HEK293 (cell line): ENCODE measurements around the gene CDH7.

ENCODE experiments used
- CTCF ChIA-PET: fragments of 350-600 bp; formaldehyde crosslinking; extraction: SDS; loops from one replicate; lab custom pipeline; 2021; ENCODE audit warnings: antibody characterized with exemption; lab: Yijun Ruan, JAX
- POLR2A ChIA-PET: fragments of 300-600 bp; formaldehyde crosslinking; extraction: SDS; loops from one replicate; lab custom pipeline; 2020; ENCODE audit warnings: antibody characterized with exemption, inconsistent platforms; lab: Yijun Ruan, JAX
- H3K27ac ChIP-seq: fragments of 200-500 bp; sonication (Bioruptor generic); 2 replicates; pipeline ENCODE4 v1.5.1; 2014; ENCODE audit warnings: low read depth, low read length, control low read depth, inconsistent platforms; ENCODE audit errors: extremely low read depth
- H3K36me3 ChIP-seq, 2 experiments: fragments of 200-500 bp in 1 of 2; sonication (Bioruptor generic) in 1 of 2; 1 replicate in 1 of 2; 2 replicates in 1 of 2; pipeline ENCODE4 v1.5.1; 2014 to 2017; ENCODE audit warnings: inconsistent platforms in 2 of 2, low read length in 2 of 2; ENCODE audit not compliant: control insufficient read depth in 2 of 2, insufficient read depth in 1 of 2
- H3K4me1 ChIP-seq: fragments of 200-500 bp; sonication (Bioruptor generic); 2 replicates; pipeline ENCODE4 v1.5.1; 2014; ENCODE audit warnings: mild to moderate bottlenecking, low read length, inconsistent platforms; ENCODE audit not compliant: control insufficient read depth, insufficient read depth
- H3K4me3 ChIP-seq: 2 replicates; pipeline ENCODE4 v1.5.1; 2011; ENCODE audit warnings: low read depth, mild to moderate bottlenecking, control low read depth, low read length, moderate library complexity
- H3K9me3 ChIP-seq: fragments of 200-500 bp; sonication (Bioruptor generic); 2 replicates; pipeline ENCODE4 v1.5.1; 2014; ENCODE audit warnings: low read depth, low read length, inconsistent platforms; ENCODE audit not compliant: control insufficient read depth, insufficient read depth
- BCL11A ChIP-seq: fragments of 450-650 bp; formaldehyde crosslinking; IDR thresholded peaks from 2 replicates; pipeline ENCODE4 v1.5.1; 2016; ENCODE audit warnings: low read depth, missing biosample characterization, missing genetic modification characterization
- EGR2 ChIP-seq: fragments of 450-650 bp; formaldehyde crosslinking; IDR thresholded peaks from 2 replicates; pipeline ENCODE4 v1.5.1; 2016; ENCODE audit warnings: low read depth, missing biosample characterization, missing genetic modification characterization
- GLI4 ChIP-seq: fragments of 450-650 bp; formaldehyde crosslinking; IDR thresholded peaks from 2 replicates; pipeline ENCODE4 v1.5.1; 2016; ENCODE audit warnings: missing biosample characterization, missing genetic modification characterization
- GLIS1 ChIP-seq: fragments of 450-650 bp; formaldehyde crosslinking; IDR thresholded peaks from 2 replicates; pipeline ENCODE4 v1.5.1; 2016; ENCODE audit warnings: missing biosample characterization, missing genetic modification characterization
- HOXC10 ChIP-seq: sonication (generic); formaldehyde crosslinking; IDR thresholded peaks from 2 replicates; pipeline ENCODE4 v1.8.1; 2023; ENCODE audit warnings: mild to moderate bottlenecking, missing genetic modification reagents
- KLF7 ChIP-seq: fragments of 450-650 bp; formaldehyde crosslinking; IDR thresholded peaks from 2 replicates; pipeline ENCODE4 v1.5.1; 2016; ENCODE audit warnings: missing biosample characterization, missing genetic modification characterization, borderline replicate concordance
- KLF8 ChIP-seq: fragments of 450-650 bp; formaldehyde crosslinking; IDR thresholded peaks from 2 replicates; pipeline ENCODE4 v1.5.1; 2016; ENCODE audit warnings: missing biosample characterization, missing genetic modification characterization
- MZF1 ChIP-seq: fragments of 450-650 bp; formaldehyde crosslinking; IDR thresholded peaks from 2 replicates; pipeline ENCODE4 v1.5.1; 2017; ENCODE audit warnings: missing biosample characterization, missing genetic modification characterization, borderline replicate concordance
- OSR2 ChIP-seq: fragments of 450-650 bp; formaldehyde crosslinking; IDR thresholded peaks from 2 replicates; pipeline ENCODE4 v1.5.1; 2016; ENCODE audit warnings: missing biosample characterization, missing genetic modification characterization
- PATZ1 ChIP-seq: fragments of 450-650 bp; formaldehyde crosslinking; IDR thresholded peaks from 2 replicates; pipeline ENCODE4 v1.5.1; 2016; ENCODE audit warnings: missing biosample characterization, missing genetic modification characterization
- REST ChIP-seq: fragments of 450-650 bp; formaldehyde crosslinking; IDR thresholded peaks from 2 replicates; pipeline ENCODE4 v1.5.1; 2016; ENCODE audit warnings: missing biosample characterization, missing genetic modification characterization
- SP3 ChIP-seq: fragments of 450-650 bp; formaldehyde crosslinking; IDR thresholded peaks from 2 replicates; pipeline ENCODE4 v1.5.1; 2016; ENCODE audit warnings: missing biosample characterization, missing genetic modification characterization
- ZFHX2 ChIP-seq: fragments of 450-650 bp; formaldehyde crosslinking; conservative IDR thresholded peaks from 2 replicates; pipeline ENCODE4 v1.5.1; 2016; ENCODE audit warnings: missing biosample characterization, missing genetic modification characterization
- ZFP3 ChIP-seq: fragments of 450-650 bp; formaldehyde crosslinking; IDR thresholded peaks from 2 replicates; pipeline ENCODE4 v1.5.1; 2016; ENCODE audit warnings: low read depth, missing biosample characterization, missing genetic modification characterization
- ZNF132 ChIP-seq: fragments of 450-650 bp; formaldehyde crosslinking; IDR thresholded peaks from 2 replicates; pipeline ENCODE4 v1.5.1; 2017; ENCODE audit warnings: missing biosample characterization, missing genetic modification characterization, borderline replicate concordance
- ZNF133 ChIP-seq: fragments of 450-650 bp; formaldehyde crosslinking; IDR thresholded peaks from 2 replicates; pipeline ENCODE4 v1.5.1; 2016; ENCODE audit warnings: missing biosample characterization, missing genetic modification characterization
- ZNF18 ChIP-seq: fragments of 450-650 bp; formaldehyde crosslinking; IDR thresholded peaks from 2 replicates; pipeline ENCODE4 v1.5.1; 2016; ENCODE audit warnings: missing biosample characterization, missing genetic modification characterization
- ZNF341 ChIP-seq: fragments of 450-650 bp; formaldehyde crosslinking; IDR thresholded peaks from 2 replicates; pipeline ENCODE4; 2016; ENCODE audit warnings: low read depth, missing biosample characterization, missing genetic modification characterization
- ZNF366 ChIP-seq: fragments of 450-650 bp; formaldehyde crosslinking; conservative IDR thresholded peaks from 2 replicates; pipeline ENCODE4 v1.5.1; 2016; ENCODE audit warnings: missing biosample characterization, missing genetic modification characterization
- ZNF433 ChIP-seq: fragments of 450-650 bp; formaldehyde crosslinking; IDR thresholded peaks from 2 replicates; pipeline ENCODE4 v1.5.1; 2016; ENCODE audit warnings: missing biosample characterization, missing genetic modification characterization, low read depth
- ZNF513 ChIP-seq: fragments of 450-650 bp; IDR thresholded peaks from 2 replicates; pipeline ENCODE4 v1.5.1; 2018; ENCODE audit warnings: missing biosample characterization, missing genetic modification characterization
- ZNF514 ChIP-seq: fragments of 450-650 bp; formaldehyde crosslinking; IDR thresholded peaks from 2 replicates; pipeline ENCODE4 v1.5.1; 2016; ENCODE audit warnings: missing biosample characterization, missing genetic modification characterization
- ZNF530 ChIP-seq: fragments of 450-650 bp; formaldehyde crosslinking; IDR thresholded peaks from 2 replicates; pipeline ENCODE4 v1.5.1; 2016; ENCODE audit warnings: low read depth, missing biosample characterization, missing genetic modification characterization
- ZNF571 ChIP-seq: fragments of 450-650 bp; formaldehyde crosslinking; IDR thresholded peaks from 2 replicates; pipeline ENCODE4 v1.5.0; 2017; ENCODE audit warnings: missing biosample characterization, missing genetic modification characterization
- ZNF660 ChIP-seq: fragments of 450-650 bp; IDR thresholded peaks from 2 replicates; pipeline ENCODE4 v1.5.1; 2018; ENCODE audit warnings: missing biosample characterization, mild to moderate bottlenecking, missing genetic modification characterization
- ZNF76 ChIP-seq: fragments of 450-650 bp; formaldehyde crosslinking; IDR thresholded peaks from 2 replicates; pipeline ENCODE4; 2016; ENCODE audit warnings: low read depth, missing biosample characterization, missing genetic modification characterization, borderline replicate concordance
- ZNF792 ChIP-seq: fragments of 450-650 bp; formaldehyde crosslinking; IDR thresholded peaks from 2 replicates; pipeline ENCODE4 v1.5.1; 2016; ENCODE audit warnings: missing biosample characterization, missing genetic modification characterization
- ZNF830 ChIP-seq: fragments of 450-650 bp; IDR thresholded peaks from 2 replicates; pipeline ENCODE4 v1.5.0; 2018; ENCODE audit warnings: missing biosample characterization, missing genetic modification characterization, low read depth, mild to moderate bottlenecking, moderate library complexity

Gene CDH7

GRCh38 chr18:65750389-65751154 lies at the start of gene CDH7:
Gene CDH7, plus strand, starts transcription at chr18:65751012. Its CDS starts 11,831 bp downstream, at chr18:65762843.
- Histone ChIP-seq H3K4me1 (peaks cover 35% of the 10 kb centered on the region), H3K4me3 (peak within 1 kb of the TSS; percentile 61), H3K9me3 (no peaks in the 10 kb centered on the region), H3K27ac (peak within 1 kb of the TSS; percentile 67; the same call in 1 of the 2 replicates), H3K36me3 (no peaks in the 10 kb centered on the region)
- POLR2A ChIA-PET, result interaction anchor here (0.6 to 0.7 kb wide), 2 partner anchors 11 to 51 kb away, joined by 3 to 7 read pairs; no protein-coding TSS in a partner anchor
- CTCF ChIA-PET, result interaction anchor here (1.2 kb wide), 1 partner anchor 27 kb away, joined by 4 read pairs; no protein-coding TSS in a partner anchor
- TF ChIP-seq GLIS1 (tag by site-specific recombination), result peak; percentile 59
- TF ChIP-seq ZNF433, result no peak
- peak; percentile 17; the same call in 1 of the 2 replicates for TF ChIP-seq ZNF76 (tag by site-specific recombination)
- TF ChIP-seq ZNF133 (tag by site-specific recombination), result no peak
- TF ChIP-seq SP3 (tag by site-specific recombination), result 0 out of 2 replicates have a peak, but pooled peaks have one; percentile 18
- no peak for TF ChIP-seq ZNF513 (tag by site-specific recombination)
- no peak for TF ChIP-seq ZNF18 (tag by site-specific recombination)
- no peak for TF ChIP-seq ZNF792 (tag by site-specific recombination)
- TF ChIP-seq KLF8 (tag by site-specific recombination), result no peak; the same call in 1 of the 2 replicates
- TF ChIP-seq BCL11A (tag by site-specific recombination), result no peak
- no peak for TF ChIP-seq ZFP3 (tag by site-specific recombination)
- TF ChIP-seq ZFHX2 (tag by site-specific recombination), result peak; percentile 52
- no peak for TF ChIP-seq ZNF571 (tag by site-specific recombination)
- TF ChIP-seq MZF1, result no peak
- TF ChIP-seq EGR2 (tag by site-specific recombination), result 0 out of 2 replicates have a peak, but pooled peaks have one; percentile 32
- no peak for TF ChIP-seq REST
- TF ChIP-seq OSR2 (tag by site-specific recombination), result no peak
- TF ChIP-seq ZNF660 (tag by site-specific recombination), result no peak
- no peak for TF ChIP-seq KLF7 (tag by site-specific recombination)
- no peak for TF ChIP-seq ZNF830 (tag by site-specific recombination)
- TF ChIP-seq ZNF341 (tag by site-specific recombination), result no peak
- peak; percentile 21; the same call in 1 of the 2 replicates for TF ChIP-seq PATZ1 (tag by site-specific recombination)
- no peak for TF ChIP-seq ZNF132 (tag by site-specific recombination)
- TF ChIP-seq ZNF366 (tag by site-specific recombination), result no peak
- no peak for TF ChIP-seq ZNF530
- no peak for TF ChIP-seq HOXC10 (CRISPR knock-in tag)
- TF ChIP-seq GLI4 (tag by site-specific recombination), result no peak
- no peak for TF ChIP-seq ZNF514 (tag by site-specific recombination)
